KOPT-K1 (cell line): ENCODE measurements around the gene UBASH3A.

Experiments used
- H3K27ac ChIP-seq: fragments of 200-600 bp; sonication (generic); 2 replicates; pipeline ENCODE4 v1.5.1; 2016; ENCODE audit warnings: antibody characterized with exemption, mild to moderate bottlenecking, low read depth, low read length; ENCODE audit not compliant: poor library complexity, severe bottlenecking
- H3K36me3 ChIP-seq: fragments of 200-600 bp; sonication (generic); 2 replicates; pipeline ENCODE4 v1.5.1; 2017; ENCODE audit warnings: antibody characterized with exemption, mild to moderate bottlenecking, low read length, moderate library complexity; ENCODE audit not compliant: insufficient read depth
- H3K9me3 ChIP-seq: fragments of 200-600 bp; sonication (generic); 2 replicates; pipeline ENCODE4 v1.5.1; 2017; ENCODE audit warnings: antibody characterized with exemption, low read length, mild to moderate bottlenecking; ENCODE audit not compliant: insufficient read depth, poor library complexity, severe bottlenecking

The UBASH3A gene

DNA sequence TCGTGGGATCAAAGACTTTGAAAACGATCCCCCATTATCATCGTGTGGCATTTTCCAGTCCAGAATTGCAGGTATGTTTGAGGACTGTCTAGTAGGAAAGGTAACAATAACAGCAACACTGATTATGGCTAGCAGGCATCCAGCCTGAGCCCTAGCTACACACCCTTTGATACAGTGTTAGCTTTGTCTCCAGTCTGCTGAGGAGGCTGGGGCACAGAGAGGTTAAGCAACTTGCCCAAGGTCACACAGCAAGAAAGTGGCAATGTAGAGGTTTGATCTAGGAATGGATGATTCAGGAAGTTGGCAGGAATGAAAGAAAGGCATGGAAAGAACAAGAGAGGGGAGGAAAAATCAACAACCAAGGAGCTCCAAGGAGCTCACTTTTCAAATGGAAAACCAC is 31.2 kb downstream of the UBASH3A start:
- H3K9me3 ChIP-seq: peaks cover 14% of the 10 kb centered on the region
- H3K27ac ChIP-seq: no peak overlapping the region
- peaks cover 98% of the 10 kb centered on the region for H3K36me3 ChIP-seq

DNA sequence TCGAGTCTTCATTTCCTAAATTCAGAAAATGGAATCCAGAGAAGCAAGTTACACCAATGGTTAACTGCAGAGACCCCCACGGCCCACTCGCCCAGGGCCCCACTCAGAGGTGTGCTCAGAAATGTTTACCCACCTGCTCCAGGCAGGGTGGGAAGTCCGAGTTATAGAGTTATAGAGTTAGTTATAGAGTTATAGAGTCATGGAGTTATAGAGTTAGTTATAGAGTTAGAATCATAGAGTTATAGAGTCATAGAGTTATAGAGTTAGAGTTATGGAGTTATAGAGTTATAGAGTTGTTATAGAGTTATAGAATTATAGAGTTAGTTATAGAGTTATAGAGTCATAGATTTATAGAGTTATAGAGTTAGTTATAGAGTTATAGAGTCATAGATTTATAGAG is 31.7 kb downstream of the UBASH3A start:
- H3K9me3 ChIP-seq: peaks cover 14% of the 10 kb centered on the region
- H3K36me3 ChIP-seq: peaks cover 98% of the 10 kb centered on the region
- no peak overlapping the region for H3K27ac ChIP-seq

DNA sequence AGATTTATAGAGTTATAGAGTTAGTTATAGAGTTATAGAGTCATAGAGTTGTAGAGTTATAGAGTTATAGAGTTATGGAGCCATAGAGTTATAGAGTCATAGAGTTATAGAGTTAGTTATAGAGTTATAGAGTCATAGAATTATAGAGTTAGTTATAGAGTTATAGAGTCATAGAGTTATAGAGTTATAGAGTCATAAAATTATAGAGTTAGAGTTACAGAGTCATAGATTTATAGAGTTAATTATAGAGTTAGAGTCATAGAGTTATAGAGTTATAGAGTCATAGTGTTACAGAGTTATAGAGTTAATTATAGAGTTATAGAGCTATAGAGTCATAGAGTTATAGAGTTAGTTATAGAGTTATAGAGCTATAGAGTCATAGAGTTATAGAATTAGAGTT is 32.1 kb downstream of the UBASH3A start:
- Histone ChIP-seq H3K9me3 (peaks cover 14% of the 10 kb centered on the region), H3K36me3 (peaks cover 98% of the 10 kb centered on the region), H3K27ac (no peak overlapping the region)

DNA sequence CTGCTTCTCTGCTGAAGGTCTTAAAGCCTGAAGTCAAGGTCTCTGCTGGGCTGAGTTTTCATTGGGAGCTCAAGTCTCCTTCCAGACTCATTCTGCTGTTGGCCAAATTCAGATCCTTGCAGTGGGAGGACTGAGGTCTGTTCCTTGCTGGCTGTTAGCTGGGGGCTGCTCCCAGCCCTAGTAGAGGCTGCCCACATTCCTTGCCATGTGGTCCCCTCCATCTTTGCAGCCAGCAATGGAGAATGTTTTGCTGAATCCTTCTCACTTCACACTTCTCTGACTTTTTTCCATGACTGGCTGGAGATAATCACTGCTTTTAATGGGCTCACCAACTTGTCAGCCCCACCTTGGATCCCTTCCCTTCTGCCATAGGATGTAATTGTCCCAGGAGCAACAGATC is 33.2 kb downstream of the UBASH3A start:
- Histone ChIP-seq H3K27ac (no peak overlapping the region), H3K9me3 (peaks cover 10% of the 10 kb centered on the region)

DNA sequence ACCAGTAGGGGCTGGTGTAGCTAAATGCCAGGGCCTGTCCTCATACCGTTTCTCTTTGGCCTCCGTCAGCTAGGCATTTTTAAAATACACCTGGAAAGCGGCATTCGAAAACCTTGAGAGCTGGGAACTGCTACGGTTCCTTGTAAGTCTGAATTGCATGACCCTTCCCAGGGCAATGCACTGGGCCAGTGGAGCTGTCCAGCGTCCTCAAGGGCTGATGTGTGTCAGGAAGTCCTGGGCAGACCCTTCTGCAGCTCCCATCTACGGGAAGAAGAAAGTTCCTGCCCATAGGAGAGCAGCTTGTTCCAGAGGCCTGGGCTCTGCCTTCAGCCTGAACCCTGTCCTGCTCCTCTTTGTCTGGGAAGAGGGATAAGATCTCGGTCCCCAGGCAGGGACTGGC is 34.1 kb downstream of the UBASH3A start:
- peaks cover 98% of the 10 kb centered on the region for H3K36me3 ChIP-seq
- no peak overlapping the region for H3K27ac ChIP-seq
- peaks cover under 1% of the 10 kb centered on the region for H3K9me3 ChIP-seq

More for the DNA sequence above, 33.2 kb downstream of the UBASH3A start:
- H3K36me3 ChIP-seq: peaks cover 98% of the 10 kb centered on the region

DNA sequence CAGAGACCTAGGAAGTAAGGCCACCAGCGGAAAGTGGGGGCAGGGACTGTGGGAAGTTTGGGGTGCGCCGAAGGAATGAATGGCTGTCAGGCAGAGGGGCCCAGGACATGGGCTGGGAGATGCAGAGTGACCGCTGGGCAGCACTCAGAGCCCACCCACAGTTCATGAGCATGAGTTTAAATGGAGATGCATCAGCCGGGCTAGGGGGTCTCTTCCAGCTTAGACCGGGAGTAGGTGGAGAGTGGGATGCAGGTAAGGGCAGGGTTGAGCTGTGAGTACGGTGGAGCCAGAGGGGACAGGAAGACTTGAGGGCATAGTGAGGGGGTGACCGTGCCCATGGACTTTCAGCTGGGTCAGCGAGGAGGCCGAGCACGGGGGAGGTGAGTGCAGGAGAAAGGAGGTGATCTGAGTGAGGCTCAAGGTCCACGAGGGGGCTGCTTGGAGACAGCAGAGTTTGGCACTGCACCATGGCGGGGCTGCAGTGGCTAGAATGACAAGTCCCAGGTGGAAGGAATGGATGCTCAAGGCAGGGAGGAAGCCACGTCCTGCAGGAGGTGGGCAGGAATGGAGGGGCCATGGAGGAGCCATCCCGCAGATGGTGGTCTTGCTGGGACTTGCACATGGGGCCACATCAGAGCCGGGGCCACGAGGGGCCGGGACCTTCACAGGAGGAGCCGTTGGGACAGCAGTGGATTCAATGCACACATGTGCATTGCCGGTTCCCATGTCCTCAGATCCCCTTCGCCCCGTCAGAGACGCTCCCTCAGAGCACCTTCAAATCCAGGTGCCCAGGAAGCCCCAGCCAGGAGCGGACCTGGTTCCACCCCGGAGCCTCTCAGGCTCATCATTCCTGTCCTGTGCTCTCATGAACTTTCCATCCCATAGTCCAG is 34.9 kb downstream of the UBASH3A start:
- Histone ChIP-seq H3K9me3 (no peaks in the 10 kb centered on the region), H3K27ac (no peak overlapping the region), H3K36me3 (peaks cover 98% of the 10 kb centered on the region)

DNA sequence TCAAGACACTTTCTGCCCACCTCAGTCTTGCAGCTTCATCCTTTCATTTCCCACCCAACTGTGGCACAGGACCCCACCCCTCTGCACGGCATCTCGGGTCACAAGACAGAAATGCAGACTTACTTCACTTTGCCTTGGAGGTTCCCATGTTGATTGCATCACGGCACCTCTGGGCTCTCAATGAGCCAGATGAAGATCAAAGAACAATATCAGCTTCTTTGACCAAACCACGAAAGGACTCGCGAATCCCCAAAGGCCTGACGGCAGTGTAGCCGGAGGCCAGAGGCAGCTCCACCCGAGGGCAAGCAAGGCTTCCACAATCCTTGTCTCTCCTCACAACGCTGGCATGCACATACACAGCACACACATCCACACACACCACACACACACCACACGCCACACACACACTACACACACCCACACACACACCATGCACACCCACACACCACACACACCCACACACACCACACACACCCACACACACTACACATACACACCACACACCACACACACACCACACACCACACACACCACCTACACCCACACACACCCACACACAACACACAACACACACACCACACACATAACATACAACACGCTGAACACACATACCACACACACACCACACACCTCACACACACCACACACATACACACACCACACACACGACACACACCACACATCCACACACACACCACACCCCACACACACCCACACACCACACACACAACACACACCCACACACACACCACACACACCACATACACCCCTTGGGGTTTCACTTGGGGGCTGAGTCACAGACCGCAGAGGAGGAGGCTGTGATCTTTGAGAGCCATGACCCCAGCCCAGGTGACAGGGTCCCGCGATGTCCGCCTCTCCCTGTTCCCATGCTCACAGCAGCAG is 35.8 kb downstream of the UBASH3A start:
- H3K27ac ChIP-seq: no peak overlapping the region
- H3K9me3 ChIP-seq: no peaks in the 10 kb centered on the region
- peaks cover 98% of the 10 kb centered on the region for H3K36me3 ChIP-seq

DNA sequence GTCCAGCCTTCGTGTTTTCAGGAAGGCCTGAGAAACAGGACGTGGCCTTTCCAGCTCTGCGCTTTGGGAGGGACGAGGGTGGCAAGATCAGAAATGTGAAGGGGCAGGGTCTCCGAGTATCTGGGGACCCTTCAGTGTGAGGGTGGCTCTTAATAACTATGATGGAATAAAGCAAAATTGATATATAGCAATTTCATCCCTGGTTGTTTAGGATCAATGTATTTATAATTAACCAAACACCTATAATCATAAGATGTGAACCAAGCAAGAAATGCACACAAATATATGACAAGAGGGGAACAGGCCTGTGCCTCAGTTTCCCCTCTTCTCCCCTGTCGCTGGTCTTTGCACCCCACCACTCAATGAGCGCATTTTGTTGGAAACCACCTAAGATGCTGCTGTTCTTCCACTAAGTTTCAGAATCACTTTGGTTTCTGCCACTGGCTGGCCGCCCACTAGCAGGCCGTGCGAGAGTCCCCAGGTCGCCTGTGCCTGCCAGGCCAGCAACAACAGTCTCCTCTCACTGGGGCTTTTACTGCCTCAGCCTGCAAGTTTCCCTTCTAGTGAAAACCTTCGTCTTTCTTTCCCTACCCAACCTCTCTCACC is 36.6 kb downstream of the UBASH3A start:
- Histone ChIP-seq H3K27ac (no peak overlapping the region), H3K36me3 (peaks cover 98% of the 10 kb centered on the region)

DNA sequence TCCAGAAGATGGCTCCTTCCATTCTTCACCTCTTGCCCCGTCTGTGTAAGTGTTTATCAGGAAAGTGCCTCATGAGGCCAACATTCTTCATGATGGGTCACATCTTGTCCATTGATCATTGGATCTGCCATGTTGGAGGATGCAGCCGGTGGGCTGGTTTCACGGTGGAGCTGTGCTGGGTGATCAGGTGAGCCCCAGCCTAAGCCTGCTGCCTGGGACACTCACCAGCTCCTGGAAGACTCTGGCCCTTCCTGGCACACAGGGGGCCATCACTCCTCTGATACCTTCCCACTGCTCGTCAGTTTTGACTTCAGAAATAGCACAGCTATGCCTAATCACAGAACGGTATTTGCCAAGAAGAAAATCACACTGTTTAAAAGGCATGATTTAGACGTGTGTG is 38.3 kb downstream of the UBASH3A start:
- peaks cover 100% of the 10 kb centered on the region for H3K36me3 ChIP-seq
- no peaks in the 10 kb centered on the region for H3K9me3 ChIP-seq
- no peak overlapping the region for H3K27ac ChIP-seq

More for the DNA sequence above, 36.6 kb downstream of the UBASH3A start:
- H3K9me3 ChIP-seq: no peaks in the 10 kb centered on the region

DNA sequence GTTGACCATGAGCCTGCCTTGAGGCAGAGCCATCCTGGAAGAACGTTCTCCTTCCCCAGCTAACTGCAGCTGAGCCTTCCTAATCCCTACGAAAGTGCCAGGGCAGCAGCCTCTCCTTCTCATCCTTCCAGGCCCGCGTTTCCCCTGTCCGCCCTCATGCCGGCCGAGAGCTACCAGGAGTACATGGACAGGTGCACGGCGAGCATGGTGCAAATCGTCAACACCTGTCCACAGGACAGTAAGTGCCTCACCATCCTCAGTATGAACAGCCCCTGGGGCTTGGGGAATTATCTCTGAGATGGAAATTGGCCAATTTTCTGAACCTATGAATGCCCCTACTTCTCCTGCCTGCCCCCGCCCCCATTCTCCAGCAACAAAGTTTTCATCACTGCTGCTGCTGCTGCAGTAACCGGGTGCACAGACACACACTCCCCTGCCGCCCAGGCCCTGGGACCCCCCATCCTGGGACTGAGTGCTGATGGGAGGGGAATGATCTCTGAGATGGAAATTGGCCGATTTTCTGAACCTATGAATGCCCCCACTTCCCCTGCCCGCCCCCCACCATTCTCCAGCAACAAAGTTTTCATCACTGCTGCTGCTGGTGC is 39.6 kb downstream of the UBASH3A start:
- H3K27ac ChIP-seq: no peak overlapping the region
- peaks cover 99% of the 10 kb centered on the region for H3K36me3 ChIP-seq
- no peaks in the 10 kb centered on the region for H3K9me3 ChIP-seq

DNA sequence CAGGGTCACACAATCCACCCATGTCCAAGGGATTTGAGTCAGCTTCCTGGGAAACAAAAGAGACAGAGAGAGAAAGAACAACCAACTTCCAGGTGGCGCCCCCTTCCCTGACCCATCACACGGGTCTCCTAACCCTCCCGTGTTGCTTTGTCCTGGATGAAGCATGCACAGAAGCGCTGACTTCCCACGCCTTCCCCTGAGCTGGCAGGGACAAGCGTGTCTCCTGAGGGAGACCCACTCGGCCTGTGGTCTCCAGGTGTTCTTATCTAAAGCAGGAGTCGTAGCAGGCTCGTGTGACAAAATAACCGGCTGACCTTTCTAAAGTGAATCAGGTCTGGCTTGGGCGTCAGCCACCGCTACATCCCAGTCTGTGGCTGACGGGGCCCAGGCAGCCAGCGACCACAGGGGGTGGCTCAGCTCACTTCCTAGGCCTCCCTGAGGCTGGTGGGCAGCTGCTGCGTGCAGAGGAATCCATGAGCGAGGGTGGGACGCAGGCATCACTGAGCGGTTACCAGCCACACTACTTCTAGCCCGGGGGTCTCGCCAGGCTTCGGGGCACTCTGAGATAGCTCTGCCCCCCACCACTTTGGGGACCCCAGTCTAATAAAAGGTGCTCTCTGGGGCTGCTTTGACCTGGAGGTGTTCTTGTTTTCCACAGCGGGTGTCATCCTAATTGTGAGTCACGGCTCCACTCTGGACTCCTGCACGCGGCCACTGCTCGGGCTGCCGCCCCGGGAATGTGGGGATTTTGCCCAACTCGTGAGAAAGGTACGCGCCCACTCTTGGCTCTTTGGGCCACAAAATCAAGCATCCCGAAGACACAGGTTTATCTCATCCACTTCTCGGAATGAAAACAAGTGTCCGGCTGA is 40.4 kb downstream of the UBASH3A start:
- Histone ChIP-seq H3K36me3 (peaks cover 91% of the 10 kb centered on the region), H3K9me3 (no peaks in the 10 kb centered on the region), H3K27ac (no peak overlapping the region)

DNA sequence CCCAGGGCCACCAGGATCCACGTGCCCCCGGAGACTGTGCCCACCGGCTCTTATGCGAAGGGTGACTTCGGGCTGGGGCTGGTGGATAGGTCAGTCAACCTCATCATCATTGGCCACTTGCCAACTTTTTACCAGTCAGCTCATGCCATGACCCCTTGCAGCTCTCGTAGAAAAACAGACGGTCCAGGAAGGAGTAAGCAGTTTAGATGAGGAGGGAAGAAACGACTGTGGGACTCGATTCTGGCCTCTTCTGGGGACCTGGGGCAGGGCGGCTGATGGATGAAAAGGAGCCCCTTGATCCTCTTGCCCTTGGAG is 41.0 kb downstream of the UBASH3A start:
- Histone ChIP-seq H3K27ac (no peak overlapping the region), H3K9me3 (no peaks in the 10 kb centered on the region), H3K36me3 (peaks cover 85% of the 10 kb centered on the region)

DNA sequence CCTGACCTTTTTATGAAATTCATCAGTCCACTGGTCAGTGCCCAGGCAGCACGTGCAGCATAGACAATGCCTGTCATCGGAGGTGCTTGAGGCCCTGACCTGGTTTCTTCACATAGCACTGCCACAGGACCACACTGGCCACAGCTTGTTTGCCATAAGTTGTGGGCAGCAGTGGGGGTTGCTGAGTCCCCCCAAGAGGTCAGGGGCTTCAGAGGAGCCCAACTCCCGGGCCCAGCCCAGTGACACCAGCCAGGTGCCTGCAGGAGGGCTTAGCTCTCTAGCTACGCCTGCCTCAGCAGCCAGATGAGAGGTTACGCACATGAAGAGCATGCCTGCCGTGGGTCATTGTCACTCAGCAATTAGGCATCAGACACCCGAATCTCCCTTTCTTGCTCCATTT is 41.6 kb downstream of the UBASH3A start:
- H3K27ac ChIP-seq: no peak overlapping the region
- H3K9me3 ChIP-seq: no peaks in the 10 kb centered on the region
- H3K36me3 ChIP-seq: peaks cover 79% of the 10 kb centered on the region

DNA sequence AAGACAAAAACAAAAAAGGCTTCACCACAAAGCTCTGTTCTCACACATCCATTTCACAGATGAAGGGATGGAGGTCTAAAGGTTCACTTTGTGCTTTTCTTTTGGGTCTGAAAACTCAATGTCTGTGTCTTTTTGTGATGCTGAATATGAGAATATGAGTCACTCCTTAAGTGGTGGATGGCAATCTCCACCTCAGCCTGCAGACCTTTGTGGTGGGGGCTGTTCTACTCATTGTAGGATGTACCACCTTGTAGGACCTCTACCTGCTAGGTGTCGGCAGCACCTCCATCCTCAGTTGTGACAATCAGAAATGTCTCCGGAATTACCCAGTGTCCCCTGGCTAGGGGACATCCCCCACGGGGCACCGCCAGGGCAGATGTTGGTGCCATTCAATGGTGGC is 42.8 kb downstream of the UBASH3A start:
- Histone ChIP-seq H3K27ac (no peak overlapping the region), H3K9me3 (no peaks in the 10 kb centered on the region), H3K36me3 (peaks cover 66% of the 10 kb centered on the region)
